ENCODE data around the gene TRMT2A. TPM values are rescaled to one million over a fixed set of nuclear protein-coding genes. Genes with fewer than 3 reads are reported as not detected.

Gene TRMT2A
- total and polyA plus RNA-seq, 8 donors, result 23.8 to 120 (median 34.1) TPM

GRCh38 chr22:20113551-20114310 is 3.3 kb downstream of the TRMT2A start:
- Histone ChIP-seq H3K27ac (no peak overlapping the region), H3K9me3 (no peaks in the 10 kb centered on the region), H3K36me3 (peaks cover 0 to 19% (median 13%) of the 10 kb centered on the region in 3 donors), H3K27me3 (no peaks in the 10 kb centered on the region), H3K4me1 (peaks cover 10 to 35% (median 10%) of the 10 kb centered on the region in 3 donors), H3K4me3 (no peak overlapping the region)
- ATAC-seq (no peak), FAIRE-seq (no peak), DNase-seq (peak in 2 of 6 donors; percentile 44 to 77)
- 84 to 87% methylated on average over 17 to 19 of the region's 19 CpGs for WGBS, 2 donors
- intact Hi-C loops (cut with DNase I), result no loop called here
- no peak for TF ChIP-seq CTCF (IDR thresholded peaks at IDR 0.05)

GRCh38 chr22:20112623-20113511 is 4.2 kb downstream of the TRMT2A start:
- Histone ChIP-seq H3K4me3 (no peak overlapping the region), H3K36me3 (peaks cover 0 to 28% (median 21%) of the 10 kb centered on the region in 3 donors), H3K27ac (peak overlapping the region in 2 of 4 donors; percentile 58 to 64), H3K9me3 (no peaks in the 10 kb centered on the region), H3K4me1 (peaks cover 5 to 28% (median 10%) of the 10 kb centered on the region in 3 donors), H3K27me3 (no peaks in the 10 kb centered on the region)
- intact Hi-C loops (cut with DNase I), result no loop called here
- TF ChIP-seq CTCF (IDR thresholded peaks at IDR 0.05), result no peak
- WGBS, 2 donors, result 73 to 77% methylated on average over 26 of the region's 26 CpGs
- ATAC-seq, result no peak
- DNase-seq, result peak in 2 of 6 donors; percentile 36 to 68
- no peak for FAIRE-seq

DNA sequence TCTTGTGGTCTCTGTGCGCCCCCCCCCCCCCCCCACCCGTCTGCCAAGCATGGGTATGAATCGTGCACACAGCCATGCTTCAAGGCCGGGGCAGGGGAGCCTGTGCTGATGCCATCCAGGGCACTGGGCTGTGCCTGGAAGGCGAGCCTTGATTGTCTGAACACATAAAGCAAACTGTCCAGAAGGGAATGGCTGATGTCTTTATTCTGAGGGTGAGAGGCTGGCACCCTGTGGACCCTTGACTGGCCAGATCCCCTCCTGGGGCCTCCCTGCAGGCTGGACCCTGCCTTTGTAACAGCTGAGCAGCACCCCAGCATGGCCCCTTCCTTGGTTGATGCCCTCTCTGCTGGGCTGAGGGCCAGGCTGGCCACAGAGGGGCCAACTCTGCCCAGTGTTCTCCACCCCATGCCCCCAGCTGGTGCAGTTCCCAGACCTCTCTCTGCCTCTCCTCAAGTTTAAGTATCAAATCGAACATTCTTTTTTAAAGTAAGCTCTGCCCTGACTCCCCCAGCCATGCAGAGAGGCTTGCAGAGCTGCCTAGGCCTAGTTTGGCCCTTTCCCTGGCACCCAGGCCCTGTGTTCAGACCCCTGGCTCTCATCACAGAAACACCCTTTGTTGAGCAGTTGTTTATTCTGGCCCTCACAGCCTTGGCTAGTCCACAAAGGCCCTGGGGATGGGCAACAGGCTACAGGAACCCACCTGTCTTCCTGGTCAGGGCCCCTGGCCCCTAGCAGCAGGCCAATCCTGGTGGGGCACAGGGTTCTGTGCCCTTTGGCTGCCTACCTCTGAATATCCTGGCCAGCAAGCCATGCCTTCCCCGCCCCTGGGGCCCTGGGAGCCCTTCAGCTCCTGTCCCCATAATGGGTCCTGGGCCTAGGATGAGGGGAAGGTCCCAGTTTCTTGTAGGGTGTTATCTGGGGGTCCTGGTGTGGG is 5.1 kb downstream of the TRMT2A start:
- Histone ChIP-seq H3K4me3 (no peak overlapping the region), H3K4me1 (peaks cover 5 to 28% (median 10%) of the 10 kb centered on the region in 3 donors), H3K36me3 (peaks cover 0 to 37% (median 30%) of the 10 kb centered on the region in 3 donors), H3K27me3 (no peaks in the 10 kb centered on the region), H3K9me3 (no peaks in the 10 kb centered on the region), H3K27ac (peak overlapping the region; percentile 23 to 64 (median 46))
- no peak for TF ChIP-seq CTCF (IDR thresholded peaks at IDR 0.05)
- ATAC-seq, result peak in 3 of 4 donors; percentile 9 to 65 (median 15)
- 44 to 50% methylated on average over 7 of the region's 7 CpGs for WGBS, 2 donors
- FAIRE-seq, result no peak
- peak in 5 of 6 donors; percentile 39 to 72 (median 64) for DNase-seq
- intact Hi-C loops (cut with DNase I), result no loop called here

DNA sequence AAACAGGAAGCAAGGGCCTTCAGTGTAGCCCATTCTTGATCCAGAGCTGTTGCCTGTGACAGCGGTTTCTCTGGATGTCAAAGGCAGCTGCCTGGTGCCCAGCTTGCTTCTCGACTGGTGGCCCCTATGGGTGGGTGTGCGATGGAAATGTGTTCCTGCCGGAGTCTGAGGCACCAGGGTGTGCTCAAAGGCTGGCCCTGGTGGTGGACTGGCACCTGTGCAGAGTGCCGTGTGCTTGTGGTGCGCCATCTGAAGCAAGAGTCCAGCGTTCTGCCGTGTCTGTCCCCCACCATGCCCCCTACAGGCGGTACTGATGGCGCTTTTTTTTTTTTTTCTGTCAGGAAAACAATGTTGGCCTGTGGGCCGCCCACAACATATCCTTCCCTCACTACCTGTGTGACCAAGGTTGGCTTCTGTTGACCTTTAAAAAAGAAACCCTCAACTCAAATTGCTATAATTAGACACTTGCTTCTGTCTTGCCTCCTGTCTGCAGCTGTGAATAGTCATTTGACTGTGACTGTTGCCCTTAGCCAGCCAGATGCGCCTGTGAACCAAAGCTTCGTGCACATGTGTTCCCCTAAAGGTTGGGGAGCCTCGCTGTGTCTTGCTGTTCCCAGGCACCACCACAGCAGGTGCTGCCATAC is 5.9 kb downstream of the TRMT2A start:
- Histone ChIP-seq H3K27me3 (no peaks in the 10 kb centered on the region), H3K4me3 (no peak overlapping the region), H3K4me1 (peaks cover 5 to 26% (median 10%) of the 10 kb centered on the region in 3 donors), H3K27ac (no peak overlapping the region), H3K36me3 (peaks cover 0 to 45% (median 36%) of the 10 kb centered on the region in 3 donors), H3K9me3 (no peaks in the 10 kb centered on the region)
- intact Hi-C loops (cut with DNase I), result no loop called here
- DNase-seq (peak in 2 of 6 donors; percentile 23 to 40), ATAC-seq (peak in 3 of 4 donors; percentile 8 to 24 (median 19)), FAIRE-seq (no peak)
- TF ChIP-seq CTCF (IDR thresholded peaks at IDR 0.05), result peak in 2 of 4 donors; percentile 8 to 13
- WGBS, 2 donors, result 55 to 62% methylated on average over 14 of the region's 14 CpGs

All from pancreas (tissue), 10 donors.